Measurements from ENCODE around the gene FAM9C.
"Not testable (repeated sequence)": the region's sequence is repeated elsewhere in the genome, so short reads cannot be mapped to it uniquely, and the experiment has no call there.

The FAM9C gene

DNA sequence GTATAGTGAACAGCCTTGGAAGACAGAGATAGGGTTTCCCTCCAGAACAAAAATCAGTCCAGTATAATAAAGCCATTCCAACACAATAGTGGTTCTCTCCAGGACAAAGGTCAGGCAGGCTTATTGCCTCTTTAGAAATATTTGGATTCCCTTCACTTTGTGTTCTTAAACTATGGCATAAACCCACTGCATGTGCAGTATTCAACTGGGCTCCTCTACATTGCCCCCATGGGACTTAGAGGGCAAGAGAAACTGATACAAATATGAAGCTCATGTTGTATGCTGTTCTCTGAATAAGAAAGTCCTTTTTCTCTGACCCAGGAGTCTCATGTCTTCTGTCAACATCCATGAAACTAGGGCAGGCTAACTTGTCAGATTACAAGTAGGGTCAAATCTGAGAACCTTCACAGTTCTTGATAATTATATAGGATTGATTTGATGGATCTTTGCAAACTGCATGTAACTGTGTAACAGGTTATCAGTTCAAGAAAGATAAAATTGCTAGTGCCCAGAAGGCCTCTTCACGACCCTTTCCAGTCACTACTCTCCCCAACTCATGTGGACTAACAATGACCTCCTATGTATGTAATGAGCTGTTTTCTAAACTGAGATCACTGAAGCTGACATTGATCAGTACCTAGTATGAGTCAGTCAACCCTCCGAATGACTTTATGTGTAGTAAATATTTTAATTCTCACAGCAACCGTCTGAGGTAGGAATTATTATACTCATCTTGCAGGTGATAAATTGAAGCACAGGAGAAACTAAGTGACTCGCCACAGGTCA lies 31.9 kb upstream of the FAM9C start:
- no peak for DNase-seq (ENCODE audit: low spot score)

DNA sequence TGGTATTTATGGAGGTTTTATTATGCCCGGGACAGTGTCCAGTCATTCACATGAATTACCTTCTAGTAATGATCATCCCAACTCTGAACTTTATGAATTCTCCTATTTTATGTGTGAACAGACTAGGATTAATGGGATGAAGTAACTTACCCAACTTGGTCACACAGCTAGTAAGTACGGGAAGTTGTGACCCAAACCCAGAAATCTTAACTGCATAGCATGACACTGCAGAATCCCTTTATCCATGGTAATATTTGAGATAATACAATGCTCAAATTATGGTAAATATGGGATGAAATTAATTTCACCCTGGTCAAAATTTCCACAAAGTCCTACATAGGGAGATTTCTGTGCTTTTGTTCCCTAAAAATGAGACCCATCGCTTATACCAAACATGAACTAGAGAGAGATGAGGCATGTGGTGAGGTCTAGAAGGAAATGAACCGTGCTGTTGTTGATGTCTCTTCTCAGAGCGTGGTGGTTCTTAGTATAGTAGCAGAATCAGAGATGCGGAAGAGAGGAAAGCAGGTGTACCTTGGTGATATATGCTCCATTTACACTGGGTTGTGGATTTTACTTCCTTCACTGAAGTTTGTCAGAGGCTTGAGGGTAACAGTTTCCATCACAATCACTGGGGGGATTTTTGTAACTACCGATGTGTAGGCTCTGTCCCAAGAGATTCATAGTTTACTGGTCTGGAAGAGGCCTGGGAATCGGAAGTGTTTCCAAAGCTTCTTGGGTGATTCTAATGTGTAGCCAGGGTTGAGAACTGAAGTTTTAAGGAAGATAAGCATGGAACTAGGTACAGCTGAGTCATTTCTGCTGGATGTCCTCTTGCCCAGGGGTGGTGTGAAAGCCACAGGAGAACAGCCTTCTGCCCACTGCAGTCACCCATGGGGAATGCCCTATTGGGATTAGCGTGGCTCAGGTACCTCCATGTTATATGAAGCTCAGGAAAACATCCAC lies 30.2 kb upstream of the FAM9C start:
- DNase-seq (ENCODE audit: low spot score): no peak

DNA sequence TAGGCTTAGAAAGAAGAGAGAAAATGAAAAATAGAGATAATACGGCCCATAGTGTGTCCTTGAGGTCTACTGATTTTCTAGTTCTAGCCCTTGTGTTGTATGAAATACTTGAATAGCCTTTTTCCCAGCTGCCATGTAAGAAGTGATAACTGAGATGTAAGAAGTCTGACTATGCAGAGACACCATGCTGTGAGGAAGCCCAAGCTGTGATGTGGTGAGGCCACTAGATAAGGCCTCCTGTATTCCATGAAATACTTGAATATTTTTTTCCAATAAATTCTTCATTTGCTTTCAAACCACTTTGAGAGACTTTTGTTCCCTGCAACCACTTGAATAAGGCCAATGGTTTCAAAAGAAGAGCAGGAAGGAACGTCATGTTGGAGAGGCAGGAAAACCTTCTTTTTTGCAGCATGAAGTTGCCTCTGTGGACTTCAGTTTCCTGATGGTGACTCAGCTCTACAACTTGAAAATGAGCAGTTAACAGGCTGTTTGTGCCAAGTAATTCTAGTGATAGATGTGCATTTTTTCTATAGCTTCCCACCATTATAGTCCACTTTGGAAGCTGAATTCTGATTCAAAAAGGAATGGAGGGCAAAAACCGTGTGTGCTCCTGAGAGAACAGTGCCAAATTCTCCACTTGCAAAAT lies 25.5 kb upstream of the FAM9C start:
- DNase-seq (ENCODE audit: low spot score): no peak

DNA sequence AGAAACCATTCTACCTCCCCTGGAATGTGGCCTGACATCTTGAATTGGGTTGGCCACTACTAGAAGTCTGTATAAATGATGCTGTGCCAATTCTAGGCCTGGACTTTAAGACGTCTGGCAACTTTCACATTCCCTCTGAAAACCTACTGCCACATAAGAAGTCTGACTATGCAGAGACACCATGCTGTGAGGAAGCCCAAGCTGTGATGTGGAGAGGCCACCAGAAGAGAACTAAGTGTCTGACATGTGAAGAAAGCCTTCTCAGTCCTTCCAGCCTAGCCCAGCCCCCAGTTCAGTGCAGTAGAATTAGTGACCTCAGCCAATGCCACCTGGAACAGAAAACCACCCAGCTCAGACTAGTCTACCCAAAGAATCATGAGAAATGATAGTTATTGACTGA lies 24.2 kb upstream of the FAM9C start:
- DNase-seq (ENCODE audit: low spot score): no peak

DNA sequence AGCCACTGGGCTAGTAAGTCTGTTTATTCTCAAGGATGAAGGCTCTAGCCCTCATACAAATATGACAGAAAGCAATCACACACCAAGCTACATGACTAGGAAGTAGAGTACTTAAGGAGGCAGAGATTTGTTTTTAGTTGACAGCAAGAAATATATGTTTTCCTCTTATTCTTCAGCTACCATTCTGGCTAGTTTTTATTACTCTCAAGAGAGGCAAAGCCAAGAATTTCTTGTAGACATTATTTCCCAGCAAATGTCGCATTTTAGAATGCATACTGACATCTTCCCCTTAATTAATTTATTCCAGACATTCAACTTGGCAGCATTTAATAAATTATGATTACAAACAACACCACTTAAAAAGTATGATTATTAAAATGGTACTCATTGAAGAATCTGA lies 23.4 kb upstream of the FAM9C start:
- DNase-seq (ENCODE audit: low spot score): no peak

DNA sequence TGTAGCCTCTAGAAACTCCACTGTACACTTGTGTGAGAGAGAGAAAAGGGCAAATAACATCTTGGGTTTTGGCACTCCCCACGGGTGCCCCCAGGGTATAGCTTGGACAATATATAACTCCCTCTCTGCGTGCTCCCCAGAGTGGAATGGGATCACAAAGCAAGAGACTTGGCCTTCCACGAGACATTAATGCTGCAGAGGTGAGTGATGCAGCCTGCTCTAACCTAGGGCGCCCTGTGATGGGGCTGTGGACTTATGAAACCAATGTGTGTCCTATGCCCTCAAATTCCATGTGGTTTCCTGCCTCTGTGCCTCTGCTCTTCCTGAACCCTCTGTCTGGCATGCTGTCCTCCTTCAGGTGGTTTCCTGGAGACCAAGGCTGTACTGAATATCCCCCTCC lies 22.0 kb upstream of the FAM9C start:
- DNase-seq (ENCODE audit: low spot score): no peak

DNA sequence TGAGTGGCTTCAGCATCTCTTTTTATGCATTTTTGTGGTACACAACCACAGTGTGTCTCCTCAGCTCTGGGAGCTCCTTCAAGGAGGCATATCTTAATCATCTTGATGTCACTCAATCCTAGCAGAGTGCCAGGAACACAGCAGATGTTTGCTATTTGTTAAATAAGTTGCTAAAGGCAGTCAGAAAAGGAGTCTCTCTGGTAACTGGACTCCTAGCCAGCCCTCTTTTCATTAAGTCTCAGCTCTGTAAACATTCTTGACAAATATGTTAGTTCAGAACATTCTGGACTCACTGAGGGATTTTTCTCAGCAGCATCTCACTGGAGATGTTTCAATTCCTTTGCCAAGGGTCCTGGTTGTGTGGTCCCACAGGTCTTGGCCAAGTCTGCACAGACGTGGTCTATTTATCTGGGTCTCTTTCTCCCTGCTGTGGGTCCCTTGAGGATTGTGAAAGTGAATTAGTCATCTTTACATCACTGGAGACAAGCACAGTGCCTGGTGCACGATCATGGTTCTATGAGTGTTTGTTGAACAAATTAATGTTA lies 20.3 kb upstream of the FAM9C start:
- no peak for DNase-seq (ENCODE audit: low spot score)

DNA sequence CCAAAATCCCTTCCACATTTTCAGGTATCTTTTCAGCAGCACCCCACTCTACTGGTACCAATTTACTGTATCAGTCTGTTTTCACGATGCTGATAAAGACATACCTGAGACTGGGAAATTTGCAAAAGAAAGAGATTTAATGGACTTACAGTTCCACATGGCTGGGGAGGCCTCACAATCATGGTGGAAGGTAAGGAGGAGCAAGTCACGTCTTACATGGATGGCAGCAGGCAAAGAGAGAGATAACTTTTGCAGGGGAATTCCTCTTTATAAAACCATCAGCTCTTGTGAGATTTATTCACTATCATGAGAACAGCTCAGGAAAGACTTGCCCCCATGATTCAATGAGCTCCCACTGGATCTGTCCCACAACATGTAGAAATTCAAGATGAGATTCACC lies 18.7 kb upstream of the FAM9C start:
- not testable (repeated sequence) for DNase-seq (ENCODE audit: low spot score)

DNA sequence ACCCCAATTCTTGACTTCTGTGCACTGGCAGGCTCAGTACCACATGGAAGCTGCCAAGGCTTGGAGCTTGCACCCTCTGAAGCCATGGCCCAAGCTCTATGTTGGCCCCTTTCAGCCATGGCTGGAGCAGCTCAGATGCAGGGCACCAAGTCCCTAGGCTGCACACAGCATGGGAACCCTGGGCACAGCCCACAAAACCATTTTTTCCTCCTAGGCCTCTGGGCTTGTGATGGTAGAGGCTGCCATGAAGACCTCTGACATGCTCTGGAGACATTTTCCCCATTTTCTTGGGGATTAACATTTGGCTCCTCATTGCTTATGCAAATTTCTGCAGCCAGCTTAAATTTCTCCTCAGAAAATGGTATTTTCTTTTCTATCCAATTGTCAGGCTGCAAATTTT lies 17.9 kb upstream of the FAM9C start:
- DNase-seq (ENCODE audit: low spot score): not testable (repeated sequence)

DNA sequence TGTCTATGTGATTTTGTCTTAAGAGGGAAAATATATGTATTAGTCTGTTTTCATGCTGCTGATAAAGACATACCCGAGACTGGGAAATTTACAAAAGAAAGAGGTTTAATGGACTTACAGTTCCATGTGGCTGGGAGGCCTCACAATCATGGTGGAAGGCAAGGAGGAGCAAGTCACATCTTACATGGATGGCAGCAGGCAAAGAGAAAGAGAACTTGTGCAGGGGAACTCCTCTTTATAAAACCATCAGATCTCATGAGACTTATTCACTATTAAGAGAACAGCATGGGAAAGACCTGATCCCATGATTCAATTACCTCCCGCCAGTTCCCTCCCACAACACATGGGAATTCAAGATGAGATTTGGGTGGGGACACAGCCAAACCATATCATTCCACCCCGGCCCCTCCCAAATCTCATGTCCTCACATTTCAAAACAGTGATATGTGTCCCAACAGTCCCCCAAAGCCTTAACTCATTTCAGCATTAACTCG lies 16.8 kb upstream of the FAM9C start:
- DNase-seq (ENCODE audit: low spot score): not testable (repeated sequence)

DNA sequence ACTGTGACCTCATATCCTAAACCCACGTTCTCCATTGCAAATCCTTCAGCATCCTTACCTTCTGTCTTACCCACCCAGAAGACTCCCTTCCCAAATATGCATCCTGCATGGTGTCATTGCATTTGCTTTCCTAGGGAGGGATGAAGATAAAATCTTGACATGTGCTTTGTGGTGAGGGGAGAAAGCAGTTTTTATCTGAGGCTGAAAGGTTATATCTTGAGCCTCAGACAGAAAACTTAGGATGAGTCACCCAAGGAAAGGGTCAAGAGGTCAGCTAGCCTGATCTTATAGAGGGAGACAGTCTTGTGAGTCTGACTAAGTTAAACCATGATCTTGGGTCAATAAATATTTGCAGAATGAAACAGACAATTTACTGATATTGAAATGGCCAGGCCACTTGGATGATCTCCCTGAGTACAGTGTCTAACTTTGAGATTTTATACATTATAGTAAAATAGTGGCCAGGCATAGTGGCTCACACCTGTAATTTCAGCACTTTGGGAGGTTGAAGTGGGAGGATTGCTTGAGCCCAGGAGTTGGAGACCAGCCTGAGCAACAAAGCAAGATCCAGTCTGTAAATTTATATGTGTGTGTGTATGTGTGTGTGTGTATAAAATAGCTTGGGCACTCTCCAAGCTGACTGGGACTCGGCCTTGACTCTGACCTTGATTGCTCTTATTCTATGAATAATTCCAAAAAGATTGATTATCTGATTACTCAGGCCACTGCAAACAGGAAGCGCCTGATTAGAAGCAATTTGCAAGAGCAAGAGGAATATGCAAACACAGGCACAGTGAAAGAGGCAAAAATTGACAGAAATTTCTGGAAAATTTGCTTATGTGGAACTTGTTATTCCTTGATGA lies 15.4 kb upstream of the FAM9C start:
- DNase-seq (ENCODE audit: low spot score): no peak

DNA sequence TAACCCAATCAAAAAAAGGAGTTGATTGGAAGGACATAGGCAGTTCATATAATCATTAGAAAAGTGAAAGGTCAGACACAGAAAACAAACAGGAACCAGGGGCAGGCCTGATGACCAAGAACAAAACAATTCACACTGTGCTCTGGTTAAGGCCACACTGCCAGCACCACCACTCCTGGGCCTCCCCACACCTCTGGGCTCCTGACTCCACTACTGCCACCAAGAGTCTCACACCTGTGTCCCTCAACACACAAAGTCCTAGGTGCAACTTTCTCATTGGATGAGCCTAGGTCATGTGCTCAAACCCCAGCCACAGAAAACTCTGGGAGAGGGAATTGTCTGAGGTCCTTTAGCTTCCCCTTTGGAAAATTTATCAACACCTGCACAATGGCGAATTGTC lies 11.1 kb upstream of the FAM9C start:
- no peak for DNase-seq (ENCODE audit: low spot score)

DNA sequence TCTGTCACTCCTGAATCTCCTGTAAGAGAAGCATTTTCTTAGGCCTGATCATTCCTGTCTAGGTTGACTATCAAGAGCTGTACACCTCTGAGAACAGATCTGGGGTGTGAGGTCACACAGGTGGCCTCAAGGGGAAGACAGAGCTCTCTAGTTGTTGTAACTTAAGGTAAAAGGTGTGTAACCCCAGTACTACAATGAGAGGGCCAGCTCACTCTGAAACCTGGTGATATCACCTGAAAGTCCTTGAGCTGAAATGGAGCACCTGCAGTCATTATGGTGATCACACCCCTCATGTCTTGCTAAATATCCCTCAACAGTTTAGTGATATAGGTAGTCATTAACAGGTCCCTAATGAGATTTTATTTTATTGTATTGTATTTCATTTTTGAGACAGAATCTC lies 8.8 kb upstream of the FAM9C start:
- DNase-seq (ENCODE audit: low spot score): no peak

DNA sequence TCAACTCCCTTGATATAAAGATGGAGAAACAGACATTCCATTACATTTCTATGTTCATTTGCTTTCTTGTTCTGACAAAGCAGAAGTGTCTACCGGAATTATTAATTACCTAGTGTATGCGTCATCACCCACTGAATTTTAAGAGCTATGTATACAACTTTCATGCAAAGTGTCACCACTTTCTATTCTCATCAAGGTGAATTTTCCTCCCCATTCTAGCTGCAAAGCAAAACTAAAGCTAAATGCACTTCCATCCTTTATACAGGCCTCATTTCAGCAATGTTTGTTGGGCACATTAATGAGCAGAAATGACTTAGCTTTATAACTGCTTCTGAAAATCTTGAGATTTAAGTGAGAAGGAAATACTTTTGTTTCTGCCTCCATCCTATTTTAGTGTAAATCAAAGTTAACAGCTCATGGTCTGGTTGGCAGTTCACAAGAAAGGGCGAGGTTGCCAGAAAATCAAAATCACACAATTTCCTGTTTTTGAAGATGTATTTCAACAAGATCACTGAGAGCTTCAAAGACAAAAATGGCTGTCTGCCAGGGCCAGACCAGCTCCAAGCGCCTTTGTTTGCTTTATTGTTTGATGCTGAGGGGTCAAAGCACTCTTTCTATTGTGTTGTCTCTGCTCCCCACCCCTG lies 7.2 kb upstream of the FAM9C start:
- no peak for DNase-seq (ENCODE audit: low spot score)

DNA sequence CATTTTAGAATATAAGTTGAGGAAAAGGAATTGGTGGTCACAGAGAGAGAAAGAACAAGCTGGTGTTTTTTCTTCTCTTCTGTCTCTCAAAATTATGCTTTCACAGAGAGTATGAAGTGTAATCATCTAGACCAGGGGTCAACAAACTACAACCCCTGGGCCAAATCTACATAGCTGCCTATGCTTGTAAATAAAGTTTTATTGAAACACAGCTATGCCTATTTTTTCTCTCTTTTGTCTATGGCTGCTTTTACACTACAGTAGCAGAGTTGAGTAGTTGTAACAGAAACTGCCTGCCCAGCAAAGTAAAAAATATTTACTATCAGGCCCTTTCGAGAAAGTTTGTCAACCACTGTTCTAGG lies 6.7 kb upstream of the FAM9C start:
- no peak for DNase-seq (ENCODE audit: low spot score)

DNA sequence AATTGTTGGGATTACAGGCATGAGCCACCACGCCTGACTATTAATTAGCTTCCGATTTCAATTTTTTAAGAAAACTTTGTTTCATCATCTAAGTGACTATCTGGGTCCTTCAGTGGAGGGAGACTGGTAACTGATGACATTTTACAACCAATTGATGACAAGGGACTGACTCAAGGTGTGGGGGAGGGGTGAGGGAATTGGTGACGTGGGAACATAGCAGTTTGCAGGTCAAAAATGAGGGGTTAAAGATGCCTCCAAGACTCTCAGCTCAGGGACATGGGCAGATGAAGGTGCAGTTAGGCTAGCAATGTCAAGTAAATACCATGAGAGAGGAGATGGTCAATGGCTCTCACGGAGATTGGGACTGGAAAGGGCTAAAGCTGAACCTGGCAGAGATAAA lies 5.7 kb upstream of the FAM9C start:
- DNase-seq (ENCODE audit: low spot score): no peak

DNA sequence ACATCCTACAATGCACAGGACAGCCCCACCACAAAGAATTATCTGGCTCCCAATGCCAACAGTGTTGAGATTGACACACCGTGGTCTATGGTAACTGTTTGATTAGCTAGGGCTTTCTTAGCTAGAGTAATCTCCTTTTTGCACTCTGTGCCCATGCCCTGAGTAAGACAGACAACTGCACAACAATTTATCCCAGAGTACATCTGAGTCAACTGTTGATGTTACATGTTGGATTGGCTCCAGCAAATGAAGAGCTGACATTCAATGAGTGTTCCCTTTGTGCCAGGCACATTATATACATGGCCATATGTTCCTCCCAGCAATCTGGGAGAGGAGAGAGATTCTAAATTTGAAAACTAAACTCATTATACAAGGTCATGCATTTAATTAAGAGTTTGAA lies 3.9 kb upstream of the FAM9C start:
- no peak for DNase-seq (ENCODE audit: low spot score)

DNA sequence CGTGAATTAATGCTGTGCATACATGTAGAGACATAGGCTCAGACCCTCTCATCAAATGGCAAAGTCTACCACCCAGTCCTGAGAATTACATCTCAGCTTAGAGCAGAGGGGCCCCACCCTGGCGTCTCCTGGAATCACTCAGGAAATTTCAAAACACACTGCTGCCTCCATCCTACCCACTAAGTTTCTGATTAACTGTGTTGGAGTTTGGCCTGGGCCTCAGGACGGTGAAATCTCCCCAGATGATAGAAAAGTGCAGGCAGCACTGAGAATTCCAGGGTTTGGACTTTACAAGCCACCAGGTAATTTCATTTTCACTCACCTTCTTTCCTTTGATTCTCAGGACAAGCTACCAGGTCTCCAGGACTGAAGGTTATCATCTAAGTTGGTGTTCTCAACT lies 3.3 kb upstream of the FAM9C start:
- DNase-seq (ENCODE audit: low spot score): no peak

DNA sequence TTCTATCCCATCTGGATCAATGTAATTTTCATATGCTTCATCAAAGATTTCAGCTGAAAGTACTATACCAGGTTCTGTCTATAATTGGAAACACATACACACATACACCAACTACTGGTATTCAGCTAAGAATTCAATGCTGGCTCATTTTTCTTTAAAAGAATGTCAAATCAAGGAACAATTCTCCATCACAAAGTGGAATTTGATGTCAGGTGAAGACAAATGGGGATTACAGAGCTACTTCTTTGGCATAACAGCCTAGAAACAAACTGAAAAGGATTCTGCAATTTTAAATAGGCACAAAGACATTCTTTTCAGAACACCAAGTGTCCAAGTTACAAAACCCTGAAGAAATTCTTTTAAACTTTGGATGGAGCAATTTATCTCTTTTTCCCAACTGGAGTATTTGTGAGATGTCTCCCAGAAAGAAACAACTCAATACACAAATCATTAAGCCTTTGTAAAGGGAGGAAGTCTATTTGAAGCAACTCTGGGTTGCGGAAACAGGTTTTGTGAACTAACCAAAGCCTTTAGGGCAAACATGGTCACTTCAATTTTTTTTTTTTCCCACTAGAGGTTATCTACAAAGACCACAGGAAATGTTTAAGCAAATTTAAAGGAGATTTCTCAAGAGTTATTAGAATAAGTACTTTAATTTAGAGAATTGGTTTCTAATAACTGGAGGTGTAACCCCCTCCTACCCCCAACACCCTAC lies 1.9 kb upstream of the FAM9C start:
- DNase-seq (ENCODE audit: low spot score): no peak

DNA sequence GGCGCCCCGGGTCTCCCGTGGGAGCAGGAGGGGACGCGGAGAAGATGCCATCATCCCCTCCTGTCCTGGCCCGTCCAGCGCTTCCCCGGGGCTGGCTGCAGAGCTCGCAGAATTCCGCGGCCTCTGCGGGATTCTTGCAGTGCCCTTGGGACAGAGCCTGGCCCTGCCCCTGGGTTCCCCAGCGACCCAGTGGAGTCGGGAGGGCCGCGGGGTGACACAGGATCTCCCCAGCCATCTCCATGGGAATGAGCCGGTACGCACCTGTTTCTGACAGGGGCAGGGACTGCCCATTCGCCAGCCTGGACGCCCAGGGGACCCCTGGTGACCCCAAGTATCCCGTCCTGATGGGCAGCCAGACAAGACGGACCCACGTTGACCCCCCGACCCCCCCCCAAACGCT lies 482 bp downstream of the FAM9C start:
- DNase-seq (ENCODE audit: low spot score): no peak
